AG09309 (cell line): Measurements from ENCODE around the gene EFNA5.

Source experiments
- DNase-seq: peaks from one replicate; pipeline ENCODE4 v3.0.0-alpha.2; 2010; ENCODE audit warnings: low read depth
- H3K4me3 ChIP-seq: 2 replicates; pipeline ENCODE4 v1.5.1; 2011; ENCODE audit warnings: mild to moderate bottlenecking, low read depth, low read length, moderate library complexity; ENCODE audit not compliant: control insufficient read depth
- TF ChIP-seq, protein P1 (sequence below): IDR thresholded peaks from 2 replicates; pipeline ENCODE4 v1.5.1; 2011; ENCODE audit warnings: mild to moderate bottlenecking, low read depth, low read length, inconsistent platforms; ENCODE audit not compliant: insufficient read depth, control insufficient read depth; ENCODE audit errors: missing control alignments

EFNA5 gene

DNA sequence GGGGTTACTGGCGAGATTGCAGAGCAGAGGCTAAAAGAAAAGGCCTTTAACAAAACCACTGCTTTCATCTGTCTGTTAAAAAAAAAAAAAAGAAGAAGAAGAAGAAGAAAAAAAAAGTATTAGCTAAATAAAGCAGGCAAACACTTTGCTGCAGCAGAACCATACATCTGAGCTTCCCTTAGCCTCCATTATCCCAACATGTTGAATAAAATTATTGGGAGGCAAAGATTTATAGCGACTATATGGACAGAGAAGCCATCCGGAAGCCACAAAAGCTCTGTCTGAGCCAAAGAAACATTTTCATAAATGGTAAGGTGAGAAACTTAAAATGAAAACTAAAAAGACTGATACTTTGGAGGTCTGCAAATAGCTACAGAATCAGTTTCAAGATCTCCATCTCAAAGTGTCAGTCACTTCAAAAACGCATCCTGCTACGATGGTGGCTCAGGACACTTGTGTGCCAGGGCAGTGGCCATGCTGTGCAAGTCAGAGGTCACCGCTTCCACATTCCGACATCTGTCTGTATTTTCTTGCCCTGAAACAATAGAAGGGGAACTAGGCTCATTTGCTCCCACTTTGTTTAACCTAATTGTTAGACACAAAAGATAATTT lies 9.6 kb downstream of the EFNA5 start:
- TF ChIP-seq, protein P1, sequence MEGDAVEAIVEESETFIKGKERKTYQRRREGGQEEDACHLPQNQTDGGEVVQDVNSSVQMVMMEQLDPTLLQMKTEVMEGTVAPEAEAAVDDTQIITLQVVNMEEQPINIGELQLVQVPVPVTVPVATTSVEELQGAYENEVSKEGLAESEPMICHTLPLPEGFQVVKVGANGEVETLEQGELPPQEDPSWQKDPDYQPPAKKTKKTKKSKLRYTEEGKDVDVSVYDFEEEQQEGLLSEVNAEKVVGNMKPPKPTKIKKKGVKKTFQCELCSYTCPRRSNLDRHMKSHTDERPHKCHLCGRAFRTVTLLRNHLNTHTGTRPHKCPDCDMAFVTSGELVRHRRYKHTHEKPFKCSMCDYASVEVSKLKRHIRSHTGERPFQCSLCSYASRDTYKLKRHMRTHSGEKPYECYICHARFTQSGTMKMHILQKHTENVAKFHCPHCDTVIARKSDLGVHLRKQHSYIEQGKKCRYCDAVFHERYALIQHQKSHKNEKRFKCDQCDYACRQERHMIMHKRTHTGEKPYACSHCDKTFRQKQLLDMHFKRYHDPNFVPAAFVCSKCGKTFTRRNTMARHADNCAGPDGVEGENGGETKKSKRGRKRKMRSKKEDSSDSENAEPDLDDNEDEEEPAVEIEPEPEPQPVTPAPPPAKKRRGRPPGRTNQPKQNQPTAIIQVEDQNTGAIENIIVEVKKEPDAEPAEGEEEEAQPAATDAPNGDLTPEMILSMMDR, result no peak
- no peak overlapping the region for H3K4me3 ChIP-seq
- no peak for DNase-seq

DNA sequence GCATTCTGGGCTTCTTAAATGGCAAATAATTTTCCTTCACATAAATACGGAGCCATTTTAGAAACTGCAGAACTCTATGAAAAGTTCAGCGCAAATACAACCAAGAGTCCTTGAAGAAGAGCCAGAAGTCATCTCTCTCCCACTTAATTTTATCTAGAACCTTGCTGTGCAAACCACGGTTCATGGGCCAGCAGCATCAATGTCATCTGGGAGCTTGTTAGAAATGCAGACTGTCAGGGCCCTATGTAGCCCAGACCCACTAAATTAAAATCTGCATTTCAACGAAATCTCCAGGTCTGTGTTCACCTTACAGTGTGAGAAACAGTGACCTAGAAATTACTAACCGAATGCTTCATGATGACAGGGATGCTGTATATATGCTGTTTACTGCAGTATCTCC lies 12.2 kb downstream of the EFNA5 start:
- no peak overlapping the region for H3K4me3 ChIP-seq
- TF ChIP-seq, protein P1, result no peak
- no peak for DNase-seq

DNA sequence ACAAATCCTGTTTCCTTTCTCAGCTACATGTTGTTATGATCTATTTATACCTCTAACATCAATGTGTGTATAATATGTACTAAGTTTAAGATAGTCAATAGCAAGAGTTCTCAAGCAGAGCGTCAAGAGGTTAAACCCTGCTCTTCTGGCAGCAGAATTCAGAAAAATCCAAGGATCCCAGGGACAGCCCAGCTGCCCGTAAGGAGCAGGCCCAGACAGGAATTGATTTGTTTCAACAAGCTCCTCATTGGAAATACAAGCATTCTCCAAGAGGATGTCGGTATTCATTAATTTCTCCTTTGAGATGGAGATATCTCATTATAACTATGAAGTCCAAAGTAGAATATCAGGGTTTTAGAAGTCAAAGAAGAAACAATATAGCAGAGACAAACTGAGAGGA lies 14.9 kb downstream of the EFNA5 start:
- no peak for DNase-seq
- no peak overlapping the region for H3K4me3 ChIP-seq
- TF ChIP-seq, protein P1, result no peak

DNA sequence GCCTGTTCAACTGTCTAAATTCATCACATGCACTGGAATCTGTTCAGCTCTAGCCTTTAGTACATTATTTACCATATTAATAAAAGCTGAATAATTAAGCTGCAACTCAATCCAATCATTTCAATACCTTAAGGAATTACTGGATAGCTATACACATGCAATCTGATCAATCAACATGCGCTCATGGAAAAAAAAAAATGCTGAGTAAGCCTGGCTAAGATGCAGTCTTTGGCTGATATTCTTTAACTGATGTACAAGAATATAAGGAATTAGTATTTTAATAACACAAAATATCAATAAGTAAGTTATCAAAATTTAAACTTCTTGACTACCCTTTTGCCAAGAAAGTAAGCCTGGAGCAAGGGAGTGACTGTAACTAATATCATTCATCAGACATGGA lies 15.9 kb downstream of the EFNA5 start:
- no peak for DNase-seq
- no peak overlapping the region for H3K4me3 ChIP-seq
- TF ChIP-seq, protein P1, result no peak

DNA sequence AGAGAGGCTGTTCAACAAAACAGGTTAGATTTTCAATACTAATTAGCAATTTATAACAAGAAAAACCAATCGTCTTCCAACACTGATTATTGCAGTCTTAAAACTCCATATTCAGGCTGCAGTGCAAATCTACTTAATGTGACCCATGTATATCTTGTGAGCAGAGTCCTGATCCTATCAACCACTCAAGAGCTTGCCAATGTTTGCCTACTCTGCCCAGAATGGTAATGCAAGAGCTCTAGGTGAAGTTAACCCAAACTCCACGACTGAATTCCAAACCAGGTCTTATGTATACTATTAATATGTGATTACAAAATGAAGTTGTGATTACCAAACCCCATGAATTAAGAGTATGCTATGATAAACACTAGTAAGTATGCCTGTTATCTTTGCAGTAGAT lies 17.1 kb downstream of the EFNA5 start:
- no peak for DNase-seq
- TF ChIP-seq, protein P1, result no peak
- no peak overlapping the region for H3K4me3 ChIP-seq

DNA sequence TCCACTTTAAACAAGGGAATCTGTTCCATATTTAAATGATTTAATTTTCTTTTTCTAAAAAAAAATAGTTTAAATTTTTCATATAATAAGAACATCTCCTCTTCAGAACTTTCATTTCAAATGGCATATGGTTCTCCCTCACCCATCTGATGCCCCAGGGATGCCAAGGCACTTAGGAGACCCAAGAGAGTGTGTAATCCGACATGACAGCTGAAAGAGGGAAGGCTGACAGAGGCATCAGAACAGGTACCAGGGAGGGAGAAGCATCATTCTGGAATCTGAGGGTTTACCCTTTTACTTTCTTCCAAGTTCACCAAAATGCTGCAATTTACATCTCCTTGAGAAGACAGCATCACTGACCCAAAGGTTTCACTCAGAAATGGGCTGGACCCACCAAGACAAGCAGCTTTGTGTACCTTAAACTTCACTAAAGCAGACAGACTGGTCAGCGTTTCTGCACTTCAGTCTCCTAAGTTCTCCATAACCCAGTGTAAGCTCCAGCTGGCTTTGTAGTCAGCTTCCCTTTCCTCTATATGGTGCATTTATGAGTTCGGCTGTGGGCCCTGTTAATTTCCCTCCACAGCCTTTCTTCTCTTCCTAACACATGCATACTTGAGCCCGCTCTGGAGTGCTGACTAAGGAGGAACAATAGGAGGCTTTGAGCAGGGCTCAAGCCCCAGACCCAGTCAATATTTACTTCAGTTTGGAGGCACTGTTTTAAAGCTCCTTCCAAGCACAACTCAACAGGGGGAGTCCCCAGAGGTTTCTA lies 17.7 kb downstream of the EFNA5 start:
- H3K4me3 ChIP-seq, result no peak overlapping the region
- TF ChIP-seq, protein P1, result no peak
- no peak for DNase-seq

DNA sequence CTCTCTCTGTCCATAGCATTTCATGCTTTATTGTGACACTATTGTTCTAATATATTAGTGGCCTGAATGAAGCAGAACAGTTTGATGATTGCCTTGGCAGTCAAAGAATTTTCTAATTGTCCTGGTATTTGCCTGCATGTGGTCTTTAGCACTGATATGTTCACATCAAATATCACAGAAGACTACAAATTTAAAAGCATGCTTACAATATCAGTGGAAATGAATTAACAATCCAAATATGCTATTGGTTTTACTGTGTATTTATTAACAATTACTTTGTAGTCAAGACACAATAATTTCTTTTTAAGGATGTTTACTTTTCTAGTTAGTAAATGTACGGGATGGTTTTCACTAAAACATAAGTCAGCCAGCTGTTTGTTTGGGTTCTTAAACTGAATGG lies 18.3 kb downstream of the EFNA5 start:
- H3K4me3 ChIP-seq, result no peak overlapping the region
- TF ChIP-seq, protein P1, result no peak
- no peak for DNase-seq
